H1 (cell line): ENCODE measurements around the gene IL18R1. TPM values are rescaled to one million over a fixed set of nuclear protein-coding genes. Genes with fewer than 3 reads are reported as not detected.

Experiments used
- CTCF ChIA-PET: fragments of 300-600 bp; sonication (Branson Sonifier 250); formaldehyde crosslinking; loops from one replicate; lab custom pipeline; 2021; ENCODE audit not compliant: partially characterized antibody; lab: Charles Lee
- POLR2A ChIA-PET: fragments of 300-600 bp; sonication (Branson Sonifier 250); formaldehyde crosslinking; loops from one replicate; lab custom pipeline; 2021; ENCODE audit warnings: inconsistent platforms; ENCODE audit not compliant: partially characterized antibody; lab: Charles Lee
- DNase-seq, 2 experiments: peaks; one replicate each; pipeline versions ENCODE4 v3.0.0 to v3.0.0-alpha.2; 2010 to 2022; ENCODE audit warnings: low spot score in 2 of 2, low read depth in 1 of 2, mixed read lengths in 1 of 2
- FAIRE-seq: peaks from 2 replicates; lab custom pipeline; 2011; peaks lifted over from hg19 to GRCh38; lab: Jason Lieb, UNC
- H2AFZ ChIP-seq: 2 replicates; pipeline ENCODE4 v1.8.1; 2012; ENCODE audit warnings: low read length, inconsistent platforms
- H2AK5ac ChIP-seq: 2 replicates; pipeline ENCODE4 v1.6.1; 2013; ENCODE audit warnings: low read depth, low read length
- H2BK120ac ChIP-seq: replicated peaks from 2 replicates; pipeline ENCODE3; 2013; ENCODE audit warnings: low read depth, low read length, inconsistent platforms
- H2BK12ac ChIP-seq: 2 replicates; pipeline ENCODE4 v1.6.1; 2013; ENCODE audit warnings: low read depth, low read length
- H2BK15ac ChIP-seq: 2 replicates; pipeline ENCODE4 v1.6.1; 2013; ENCODE audit warnings: low read length
- H2BK20ac ChIP-seq: 2 replicates; pipeline ENCODE4 v1.6.1; 2013; ENCODE audit warnings: low read length
- H2BK5ac ChIP-seq: 2 replicates; pipeline ENCODE4 v1.6.1; 2013; ENCODE audit warnings: low read depth, low read length
- H3K14ac ChIP-seq: 2 replicates; pipeline ENCODE4 v1.6.1; 2013; ENCODE audit warnings: inconsistent platforms; ENCODE audit not compliant: insufficient read length
- H3K18ac ChIP-seq: 2 replicates; pipeline ENCODE4 v1.6.1; 2013; ENCODE audit warnings: low read length; ENCODE audit errors: extremely low read depth
- H3K23ac ChIP-seq: 2 replicates; pipeline ENCODE4 v1.6.1; 2013; ENCODE audit warnings: inconsistent platforms; ENCODE audit not compliant: insufficient read length
- H3K23me2 ChIP-seq: 2 replicates; pipeline ENCODE4 v1.6.1; 2013; ENCODE audit warnings: low read depth, low read length
- H3K27ac ChIP-seq: 2 replicates; pipeline ENCODE4 v1.6.1; 2011; ENCODE audit warnings: low read depth, low read length, inconsistent platforms
- H3K27me3 ChIP-seq, 4 experiments: replicated peaks in 1 of 4; 1 replicate in 1 of 4; 2 replicates in 3 of 4; pipeline versions ENCODE4 v1.6.1 to v1.8.1; 2011 to 2013; ENCODE audit warnings: low read length in 3 of 4, mild to moderate bottlenecking in 3 of 4, inconsistent platforms in 2 of 4, mixed read lengths in 2 of 4, moderate library complexity in 1 of 4; ENCODE audit not compliant: control insufficient read depth in 3 of 4, insufficient read depth in 3 of 4; ENCODE audit errors: extremely low read depth in 1 of 4
- H3K36me3 ChIP-seq, 4 experiments: 2 replicates each; pipeline versions ENCODE4 v1.6.1 to v1.8.1; 2011 to 2013; ENCODE audit warnings: mild to moderate bottlenecking in 4 of 4, low read length in 3 of 4, moderate library complexity in 2 of 4, control low read depth in 1 of 4, inconsistent platforms in 1 of 4; ENCODE audit not compliant: insufficient read depth in 4 of 4, control insufficient read depth in 2 of 4
- H3K4ac ChIP-seq: replicated peaks from 2 replicates; pipeline ENCODE3; 2013; ENCODE audit warnings: low read length, low read depth, mixed read lengths, inconsistent platforms; ENCODE audit not compliant: insufficient read length
- H3K4me1 ChIP-seq, 4 experiments: replicated peaks in 1 of 4; 1 replicate in 1 of 4; 2 replicates in 3 of 4; pipeline versions ENCODE4 v1.6.1 to v1.8.1; 2011 to 2013; ENCODE audit warnings: low read length in 3 of 4, inconsistent platforms in 2 of 4, mixed read lengths in 1 of 4; ENCODE audit not compliant: insufficient read depth in 4 of 4, control insufficient read depth in 3 of 4
- H3K4me2 ChIP-seq, 2 experiments: 2 replicates each; pipeline versions ENCODE4 v1.6.1 to v1.8.1; 2011 to 2013; ENCODE audit warnings: low read depth in 2 of 2, low read length in 2 of 2, control low read depth in 1 of 2, inconsistent platforms in 1 of 2, mild to moderate bottlenecking in 1 of 2; ENCODE audit not compliant: insufficient read depth in 1 of 2
- H3K4me3 ChIP-seq, 4 experiments: fragments of 200-600, 300-600 bp in 1 of 4; sonication (generic), shearing (Covaris generic), sonication (Bioruptor Twin) in 1 of 4; 2 replicates each; pipeline versions ENCODE4 v1.5.1 to v1.8.1; 2011 to 2016; ENCODE audit warnings: low read length in 4 of 4, low read depth in 3 of 4, control low read depth in 2 of 4, inconsistent platforms in 2 of 4, mild to moderate bottlenecking in 2 of 4, mixed read lengths in 1 of 4, moderate library complexity in 1 of 4; ENCODE audit not compliant: insufficient read depth in 2 of 4; ENCODE audit errors: extremely low read depth in 1 of 4
- H3K56ac ChIP-seq: replicated peaks from 2 replicates; pipeline ENCODE3; 2013; ENCODE audit warnings: low read depth, mild to moderate bottlenecking, mixed read lengths, low read length, inconsistent platforms; ENCODE audit not compliant: insufficient read length
- H3K79me1 ChIP-seq: 2 replicates; pipeline ENCODE4 v1.6.1; 2013; ENCODE audit warnings: low read depth, low read length, control low read depth
- H3K79me2 ChIP-seq, 2 experiments: 2 replicates each; pipeline versions ENCODE4 v1.6.1 to v1.8.1; 2012 to 2013; ENCODE audit warnings: low read length in 2 of 2, mild to moderate bottlenecking in 2 of 2, inconsistent platforms in 1 of 2; ENCODE audit not compliant: insufficient read depth in 2 of 2, control insufficient read depth in 1 of 2
- H3K9ac ChIP-seq, 4 experiments: replicated peaks in 1 of 4; 1 replicate in 1 of 4; 2 replicates in 3 of 4; pipeline versions ENCODE4 v1.6.1 to v1.8.1; 2011 to 2013; ENCODE audit warnings: low read depth in 3 of 4, low read length in 3 of 4, control low read depth in 2 of 4, mild to moderate bottlenecking in 2 of 4, moderate library complexity in 2 of 4, inconsistent platforms in 1 of 4; ENCODE audit errors: extremely low read depth in 1 of 4
- H3K9me3 ChIP-seq, 2 experiments: 2 replicates each; pipeline versions ENCODE4 v1.6.1 to v1.8.1; 2012 to 2013; ENCODE audit warnings: mild to moderate bottlenecking in 2 of 2, moderate library complexity in 2 of 2, control low read depth in 1 of 2, inconsistent platforms in 1 of 2, low read depth in 1 of 2, low read length in 1 of 2, mixed read lengths in 1 of 2; ENCODE audit not compliant: insufficient read depth in 2 of 2
- H4K20me1 ChIP-seq, 2 experiments: replicated peaks in 1 of 2; 2 replicates each; pipeline versions ENCODE3 to v1.8.1; 2011 to 2013; ENCODE audit warnings: inconsistent platforms in 2 of 2, low read length in 2 of 2, mild to moderate bottlenecking in 1 of 2; ENCODE audit not compliant: insufficient read depth in 2 of 2, control insufficient read depth in 1 of 2
- H4K5ac ChIP-seq: 2 replicates; pipeline ENCODE4 v1.6.1; 2013; ENCODE audit warnings: low read length, low read depth, mixed read lengths, inconsistent platforms; ENCODE audit not compliant: insufficient read length
- H4K8ac ChIP-seq: 2 replicates; pipeline ENCODE4 v1.8.0; 2013; ENCODE audit warnings: mild to moderate bottlenecking, moderate library complexity, low read length, inconsistent platforms; ENCODE audit not compliant: insufficient read depth; ENCODE audit errors: extremely low read depth
- H4K91ac ChIP-seq: replicated peaks from 2 replicates; pipeline ENCODE3; 2013; ENCODE audit warnings: low read length, mixed read lengths, inconsistent platforms; ENCODE audit not compliant: insufficient read length
- CEBPB ChIP-seq: IDR thresholded peaks from 2 replicates; pipeline ENCODE4 v1.6.1; 2012; ENCODE audit warnings: low read depth, low read length
- CHD2 ChIP-seq: IDR thresholded peaks from 2 replicates; pipeline ENCODE4 v1.6.1; 2012; ENCODE audit warnings: low read length, improper control_type of control experiment
- CREB1 ChIP-seq: IDR thresholded peaks from 2 replicates; pipeline ENCODE4 v1.6.1; 2012; ENCODE audit warnings: inconsistent platforms
- EZH2 ChIP-seq: fragments of 200-600 bp; sonication (generic); IDR thresholded peaks from 2 replicates; pipeline ENCODE4 v1.7.1; 2012; ENCODE audit warnings: low read depth, mild to moderate bottlenecking, moderate library complexity, low read length, inconsistent platforms; ENCODE audit not compliant: severe bottlenecking
- NRF1 ChIP-seq: IDR thresholded peaks from 2 replicates; pipeline ENCODE4 v1.6.1; 2011; ENCODE audit warnings: mild to moderate bottlenecking, low read depth, low read length, improper control_type of control experiment
- PHF8 ChIP-seq: fragments of 200-600 bp; sonication (generic); conservative IDR thresholded peaks from 2 replicates; pipeline ENCODE4 v1.7.1; 2012; ENCODE audit warnings: low read depth, mild to moderate bottlenecking, inconsistent platforms, low read length, moderate library complexity
- RBBP5 ChIP-seq: IDR thresholded peaks from 2 replicates; pipeline ENCODE4 v1.7.1; 2012; ENCODE audit warnings: low read depth, mild to moderate bottlenecking, inconsistent platforms, low read length, moderate library complexity, borderline replicate concordance
- RNF2 ChIP-seq: fragments of 200-900, 300-1000 bp; sonication (generic); IDR thresholded peaks from 2 replicates; pipeline ENCODE4 v1.7.1; 2016; ENCODE audit warnings: borderline replicate concordance, low read depth, mild to moderate bottlenecking, antibody characterized with exemption, low read length; ENCODE audit not compliant: poor library complexity, severe bottlenecking; ENCODE audit errors: missing control alignments
- SUZ12 ChIP-seq: fragments of 200-600 bp; sonication (generic); IDR thresholded peaks from 2 replicates; pipeline ENCODE4 v1.6.1; 2012; ENCODE audit warnings: mild to moderate bottlenecking, inconsistent platforms, low read length, moderate library complexity, mixed read lengths
- USF2 ChIP-seq: IDR thresholded peaks from 2 replicates; pipeline ENCODE4 v1.6.1; 2011; ENCODE audit warnings: low read length, improper control_type of control experiment
- WGBS, 2 experiments: shearing (Covaris generic) in 1 of 2; methylation state at CpG; one replicate each; pipeline versions ENCODE4 v1.1.6 to v1.1.7; 2013 to 2015; ENCODE audit warnings: low lambda C conversion rate in 2 of 2, mixed read lengths in 2 of 2, inconsistent platforms in 1 of 2, low coverage in 1 of 2, missing lambda C conversion rate in 1 of 2; ENCODE audit not compliant: insufficient replicate concordance in 2 of 2, insufficient coverage in 1 of 2, insufficient read length in 1 of 2; ENCODE audit errors: extremely low coverage in 1 of 2, missing lambda C conversion rate in 1 of 2; 5-methylcytosine and 5-hydroxymethylcytosine counted together
- polyA plus RNA-seq, 7 experiments: library from polyadenylated mRNA; depleted of rRNA in 3 of 7; stranded (reverse) in 5 of 7; unstranded in 2 of 7; fragments of >200 nt in 5 of 7; fragments of 200-250 nt in 2 of 7; gene quantifications; 1 replicate in 5 of 7; 2 replicates in 1 of 7; 4 replicates in 1 of 7; pipeline versions ENCODE4 v1.2.1 to v1.2.3, GENCODE V29; 2011 to 2013; ENCODE audit warnings: missing spikeins in 2 of 7, mixed read lengths in 2 of 7
- total RNA-seq: library from RNA; stranded (reverse); fragmentation: NEBNext Ultra II Directional; extraction: Animal tissue kit (Norgen Biotek cat#: 25700); gene quantifications from 2 replicates; pipeline ENCODE4 v1.2.1, GENCODE V29; 2021
- TF ChIP-seq, protein P1 (sequence below): IDR thresholded peaks from 2 replicates; pipeline ENCODE4 v1.6.1; 2011; ENCODE audit warnings: low read depth, mild to moderate bottlenecking, low read length; ENCODE audit not compliant: insufficient read depth

IL18R1 gene
- total and polyA plus RNA-seq, 2 of the 8 experiments (the other 6 are each of a cell fraction or from before 2014, with no cell fraction given): 0.54 TPM; not detected in 1

DNA sequence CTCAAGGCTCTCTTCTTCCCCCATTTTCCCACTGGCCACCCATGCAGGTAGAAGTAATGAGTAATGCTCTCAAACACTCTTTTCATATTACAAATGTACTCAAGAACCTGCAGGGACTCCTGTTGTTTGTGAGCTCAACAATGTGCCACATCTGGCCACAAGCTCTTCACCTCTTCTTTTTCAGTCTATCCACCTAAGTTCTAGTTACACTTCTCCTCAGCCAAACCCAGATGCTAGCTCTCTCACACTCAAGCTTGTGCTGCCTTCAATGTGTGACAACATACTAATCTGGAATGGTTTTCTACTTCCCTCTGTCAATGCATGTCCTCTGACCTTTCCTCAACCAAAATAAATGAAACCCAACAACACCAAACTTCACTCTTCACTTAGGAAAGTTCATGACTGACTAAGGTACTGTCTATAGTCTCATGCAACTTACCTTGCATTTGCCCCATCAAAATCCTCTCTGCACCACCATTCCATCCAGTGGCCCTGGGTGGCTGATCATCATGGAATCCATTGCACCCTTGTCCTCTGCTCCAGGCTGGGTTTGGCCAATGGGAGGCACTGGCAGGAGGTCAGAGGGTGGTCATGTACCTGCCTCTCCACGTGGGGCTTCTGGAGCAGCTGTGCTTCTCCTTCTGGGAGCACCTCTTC is 5.3 kb upstream of the IL18R1 start:
- H4K20me1 ChIP-seq: no peaks in the 10 kb centered on the region
- no peak overlapping the region for H3K18ac ChIP-seq
- no peak overlapping the region for H3K56ac ChIP-seq
- no peak overlapping the region for H3K9ac ChIP-seq
- H3K27ac ChIP-seq: no peak overlapping the region
- no peak overlapping the region for H4K5ac ChIP-seq
- no peak overlapping the region for H4K91ac ChIP-seq
- DNase-seq (no peak), FAIRE-seq (peak; percentile 24)
- no peak overlapping the region for H2BK20ac ChIP-seq
- no peak overlapping the region for H3K23ac ChIP-seq
- H2AK5ac ChIP-seq: no peak overlapping the region
- H3K14ac ChIP-seq: no peak overlapping the region
- no peak overlapping the region for H2BK15ac ChIP-seq
- ChIA-PET POLR2A (interaction anchor here (0.9 kb wide), 1 partner anchor 14 kb away, joined by 3 read pairs; no protein-coding TSS in a partner anchor), CTCF (interaction anchor here (0.6 to 1.9 kb wide), 6 partner anchors 9 to 330 kb away, joined by 3 to 4 read pairs (median 4); no protein-coding TSS in a partner anchor)
- H3K27me3 ChIP-seq: no peaks in the 10 kb centered on the region
- no peaks in the 10 kb centered on the region for H3K79me2 ChIP-seq
- no peaks in the 10 kb centered on the region for H3K4me1 ChIP-seq
- no peak overlapping the region for H3K4ac ChIP-seq
- H3K4me3 ChIP-seq: no peak overlapping the region
- H3K4me2 ChIP-seq: no peak overlapping the region
- WGBS, 2 experiments: 75% methylated on average over 1 of the region's 1 CpG; no CpG with 5 or more reads in 1 of the 2 experiments
- no peak overlapping the region for H2AFZ ChIP-seq
- no peak overlapping the region for H2BK120ac ChIP-seq
- no peaks in the 10 kb centered on the region for H3K36me3 ChIP-seq
- H2BK12ac ChIP-seq: no peak overlapping the region
- H4K8ac ChIP-seq: no peak overlapping the region
- H3K9me3 ChIP-seq: no peaks in the 10 kb centered on the region
- H3K79me1 ChIP-seq: no peaks in the 10 kb centered on the region
- no peaks in the 10 kb centered on the region; the same call in 1 of the 2 replicates for H3K23me2 ChIP-seq
- H2BK5ac ChIP-seq: no peak overlapping the region
- TF ChIP-seq RNF2: no peak
- no peak for TF ChIP-seq CEBPB
- TF ChIP-seq SUZ12: no peak
- TF ChIP-seq, protein P1, sequence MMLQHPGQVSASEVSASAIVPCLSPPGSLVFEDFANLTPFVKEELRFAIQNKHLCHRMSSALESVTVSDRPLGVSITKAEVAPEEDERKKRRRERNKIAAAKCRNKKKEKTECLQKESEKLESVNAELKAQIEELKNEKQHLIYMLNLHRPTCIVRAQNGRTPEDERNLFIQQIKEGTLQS: no peak
- no peak for TF ChIP-seq CREB1
- no peak for TF ChIP-seq NRF1
- TF ChIP-seq USF2: no peak
- no peak for TF ChIP-seq EZH2
- TF ChIP-seq RBBP5: no peak
- TF ChIP-seq PHF8: no peak
- TF ChIP-seq CHD2: no peak
